Activated naive CD4-positive, alpha-beta T cell treated with anti-CD3 and anti-CD28 coated beads, Interleukin-2, amount 50 U/mL, for 72 hours (primary cell): ENCODE results near the gene PAQR5. TPM values are rescaled to one million over a fixed set of nuclear protein-coding genes. Genes with fewer than 3 reads are reported as not detected.

Experiments
- ATAC-seq, 2 donors: fragments of 150-1000 bp; cut with Tn5 transposase; 2 replicates each; pipeline ENCODE4 v1.10.0; 2021; ENCODE audit warnings: mild to moderate bottlenecking in 2 of 2, moderate library complexity in 2 of 2
- DNase-seq, 2 donors: peaks; one replicate each; pipeline ENCODE4 v3.0.0; 2021 to 2022; ENCODE audit warnings: low spot score in 2 of 2
- H3K27ac Mint-ChIP-seq, 2 donors: one replicate each; pipeline ENCODE4 v1.8.0; 2022; ENCODE audit warnings: mild to moderate bottlenecking in 2 of 2, mixed read lengths in 2 of 2
- H3K36me3 Mint-ChIP-seq, 2 donors: one replicate each; pipeline ENCODE4 v1.8.0; 2022; ENCODE audit warnings: mixed read lengths in 2 of 2
- H3K9me3 Mint-ChIP-seq, 2 donors: one replicate each; pipeline ENCODE4 v1.8.0; 2022; ENCODE audit warnings: mixed read lengths in 2 of 2
- total RNA-seq, 2 donors: library from RNA; stranded (reverse); gene quantifications; one replicate each; pipeline ENCODE4 v1.2.3, GENCODE V29; 2022

PAQR5 gene
- total RNA-seq, 2 donors from 2014 or later: 0.04 TPM; not detected in 1

DNA sequence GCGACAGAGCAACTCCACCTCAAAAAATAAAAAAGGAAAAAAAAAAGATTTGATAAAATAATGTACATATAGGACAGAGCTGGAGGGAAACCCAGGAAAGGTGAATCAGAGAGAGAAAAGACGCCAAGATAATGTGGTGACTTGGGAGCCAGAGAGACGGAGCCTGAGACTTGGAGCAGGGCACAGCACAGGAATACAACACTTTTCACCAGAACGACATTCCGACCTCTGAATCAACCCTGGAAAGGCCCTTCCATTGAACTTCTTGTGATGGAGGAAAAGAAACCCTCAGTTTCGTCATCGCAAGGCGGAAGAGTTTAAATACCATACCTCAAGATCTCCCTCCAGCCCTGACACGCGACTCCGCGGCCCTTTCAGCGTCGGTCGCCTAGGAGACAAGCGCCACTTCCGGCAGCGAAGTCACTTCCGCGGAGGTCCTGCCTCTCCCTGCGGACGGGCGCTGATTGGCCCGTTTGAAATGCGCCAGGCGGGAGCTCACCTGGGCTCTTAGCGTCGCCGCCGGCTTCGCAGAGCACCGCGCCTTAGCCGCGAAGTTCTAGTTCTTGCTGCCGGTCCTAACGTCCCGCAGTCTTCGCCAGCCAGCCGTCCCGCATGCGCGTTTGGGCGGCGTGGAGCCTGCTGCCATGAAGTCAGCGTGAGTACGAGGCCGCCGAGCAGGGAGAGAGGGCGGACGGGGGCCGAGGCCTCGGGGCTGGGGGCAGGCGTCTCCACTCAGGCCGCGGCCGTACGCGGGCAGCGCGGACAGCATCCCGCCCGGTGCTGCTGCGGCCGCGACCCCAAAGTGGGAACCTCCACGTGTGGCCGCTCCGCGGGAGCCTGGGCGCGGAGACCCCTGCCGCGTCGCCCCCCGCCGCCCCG, 115.3 kb downstream of the PAQR5 start, which contains the start of gene KIF23:
Gene KIF23 (plus strand): TSS at position 528 of the 879 bp plus-strand sequence. CDS start 117 bp downstream, at position 645.
- ATAC-seq (peak; percentile 97), DNase-seq (peak; percentile 87 to 94)
- H3K27ac Mint-ChIP-seq: peak within 1 kb of the TSS; percentile 81 to 86
- H3K9me3 Mint-ChIP-seq: no peaks in the 10 kb centered on the region
- peaks cover 13 to 24% of the 10 kb centered on the region in 2 donors for H3K36me3 Mint-ChIP-seq

DNA sequence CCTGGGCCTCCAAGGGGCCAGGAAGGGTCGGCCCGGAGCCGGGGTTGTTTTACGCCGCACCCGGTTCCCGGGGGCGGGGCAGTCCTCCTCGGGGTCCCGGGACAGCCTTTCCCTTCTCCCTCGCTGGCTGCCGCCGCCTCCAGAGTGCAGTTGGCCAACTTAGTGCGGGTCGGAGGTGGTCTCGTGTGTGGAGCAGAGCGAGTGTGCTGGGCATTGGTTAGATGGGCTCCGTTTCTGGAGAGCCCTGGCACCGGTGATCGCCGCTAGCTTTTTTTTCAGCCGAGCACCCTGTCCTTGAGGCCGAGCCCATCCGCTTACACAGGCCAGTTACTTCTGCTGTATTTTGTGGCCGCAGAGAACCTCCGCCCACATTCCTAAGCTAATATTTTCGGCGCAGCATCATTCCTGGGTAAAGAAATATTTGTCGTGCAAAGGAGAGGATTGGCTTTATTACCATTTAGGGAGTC, 116.0 kb downstream of the PAQR5 start:
- peaks cover 19 to 30% of the 10 kb centered on the region in 2 donors for H3K36me3 Mint-ChIP-seq
- ATAC-seq (peak; percentile 11 to 12), DNase-seq (peak; percentile 20 to 56)
- H3K9me3 Mint-ChIP-seq: no peaks in the 10 kb centered on the region
- peak overlapping the region; percentile 73 to 81 for H3K27ac Mint-ChIP-seq

DNA sequence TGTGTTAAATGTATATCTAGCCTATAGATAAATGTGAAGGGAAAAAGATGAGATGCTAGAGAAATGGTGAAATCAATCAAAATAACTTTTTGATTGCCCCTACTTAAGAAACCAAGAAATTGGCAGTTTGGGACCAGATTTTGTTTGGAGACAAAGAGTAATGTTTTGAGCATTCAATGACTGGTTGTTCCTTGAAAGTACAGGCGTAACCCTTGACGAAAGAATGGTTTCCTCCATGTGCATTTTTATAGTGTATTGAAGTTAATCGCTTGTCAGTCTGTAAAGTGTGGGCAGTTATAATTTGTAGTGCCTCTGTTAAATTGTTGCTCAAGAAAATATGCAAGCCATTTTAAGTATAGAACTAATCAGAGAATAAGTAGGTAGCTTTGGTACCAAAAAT, 116.7 kb downstream of the PAQR5 start:
- Mint-ChIP-seq H3K36me3 (peaks cover 20 to 32% of the 10 kb centered on the region in 2 donors), H3K9me3 (no peaks in the 10 kb centered on the region), H3K27ac (no peak overlapping the region)
- ATAC-seq (no peak), DNase-seq (no peak)

DNA sequence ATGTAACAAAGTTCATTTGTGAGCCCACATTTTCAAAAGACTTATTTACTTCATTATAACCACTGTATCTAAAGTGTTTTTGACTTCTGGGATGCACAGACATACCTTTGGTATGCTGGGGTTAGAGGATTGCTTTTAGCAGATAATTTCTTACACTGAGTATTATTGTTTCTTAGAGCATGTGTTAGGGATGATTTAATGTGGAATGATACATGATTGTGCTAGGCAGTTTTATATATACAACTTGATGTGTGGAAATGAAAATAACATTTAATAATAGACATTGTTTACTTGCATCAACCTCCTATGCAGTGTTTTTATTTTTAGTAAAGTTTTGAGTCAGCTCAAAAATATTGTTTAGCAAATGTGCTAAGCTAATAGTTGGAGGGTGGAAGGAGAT, 118.9 kb downstream of the PAQR5 start:
- H3K27ac Mint-ChIP-seq: no peak overlapping the region
- DNase-seq (no peak), ATAC-seq (no peak)
- H3K36me3 Mint-ChIP-seq: peaks cover 25 to 42% of the 10 kb centered on the region in 2 donors
- no peaks in the 10 kb centered on the region for H3K9me3 Mint-ChIP-seq

- DNase-seq: no peak
- H3K36me3 Mint-ChIP-seq: peaks cover 34 to 61% of the 10 kb centered on the region in 2 donors
- no peaks in the 10 kb centered on the region for H3K9me3 Mint-ChIP-seq
- ATAC-seq: no peak
- no peak overlapping the region for H3K27ac Mint-ChIP-seq
Measured at GRCh38 chr15:69421498-69421897, 122.8 kb downstream of the PAQR5 start.

- Mint-ChIP-seq H3K9me3 (no peaks in the 10 kb centered on the region), H3K27ac (no peak overlapping the region), H3K36me3 (peaks cover 37 to 62% of the 10 kb centered on the region in 2 donors)
- ATAC-seq (no peak), DNase-seq (no peak)
Measured at GRCh38 chr15:69422336-69422895, 123.7 kb downstream of the PAQR5 start.

- ATAC-seq (no peak), DNase-seq (no peak)
- Mint-ChIP-seq H3K36me3 (peaks cover 35 to 53% of the 10 kb centered on the region in 2 donors), H3K9me3 (no peaks in the 10 kb centered on the region), H3K27ac (no peak overlapping the region)
Measured at GRCh38 chr15:69424001-69424400, 125.3 kb downstream of the PAQR5 start.

GRCh38 chr15:69424748-69425413, 126.2 kb downstream of the PAQR5 start:
- ATAC-seq: no peak
- no peak overlapping the region for H3K27ac Mint-ChIP-seq

DNA sequence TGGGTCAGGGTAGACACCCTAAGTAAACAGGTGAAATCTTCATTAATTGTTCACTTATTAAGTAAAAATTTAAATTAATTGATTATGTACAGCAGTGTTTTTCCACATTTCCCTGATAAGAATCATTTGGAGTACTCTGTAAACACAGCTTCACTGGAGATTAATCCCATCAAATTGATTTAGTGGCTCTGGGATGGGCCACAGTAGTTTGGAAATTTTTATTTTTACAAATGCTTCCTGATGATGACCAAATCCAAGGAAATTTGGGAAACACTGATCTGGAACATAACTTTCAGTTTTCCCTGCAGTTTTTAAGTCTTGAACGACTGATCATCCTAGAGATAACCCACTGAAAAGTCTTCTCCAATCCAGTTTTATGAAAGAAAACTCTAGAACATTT, 135.1 kb downstream of the PAQR5 start:
- peaks cover 24 to 47% of the 10 kb centered on the region in 2 donors for H3K36me3 Mint-ChIP-seq
- no peaks in the 10 kb centered on the region for H3K9me3 Mint-ChIP-seq
- no peak for ATAC-seq
- H3K27ac Mint-ChIP-seq: no peak overlapping the region
- no peak for DNase-seq

More at GRCh38 chr15:69424748-69425413, 126.2 kb downstream of the PAQR5 start:
- Mint-ChIP-seq H3K36me3 (peaks cover 29 to 46% of the 10 kb centered on the region in 2 donors), H3K9me3 (no peaks in the 10 kb centered on the region)
- DNase-seq: no peak

- peaks cover 22 to 44% of the 10 kb centered on the region in 2 donors for H3K36me3 Mint-ChIP-seq
- DNase-seq (no peak), ATAC-seq (no peak)
- H3K9me3 Mint-ChIP-seq: no peaks in the 10 kb centered on the region
- H3K27ac Mint-ChIP-seq: peak overlapping the region in 1 of 2 donors; percentile 37
Measured at GRCh38 chr15:69434238-69434637, 135.5 kb downstream of the PAQR5 start.

- DNase-seq (no peak), ATAC-seq (peak in 1 of 2 donors; percentile 18)
- no peaks in the 10 kb centered on the region for H3K9me3 Mint-ChIP-seq
- H3K27ac Mint-ChIP-seq: no peak overlapping the region
- peaks cover 27 to 48% of the 10 kb centered on the region in 2 donors for H3K36me3 Mint-ChIP-seq
Measured at GRCh38 chr15:69434679-69435078, 136.0 kb downstream of the PAQR5 start.

GRCh38 chr15:69435985-69436384, 137.3 kb downstream of the PAQR5 start:
- ATAC-seq (no peak), DNase-seq (no peak)
- H3K36me3 Mint-ChIP-seq: peaks cover 31 to 47% of the 10 kb centered on the region in 2 donors
- no peaks in the 10 kb centered on the region for H3K9me3 Mint-ChIP-seq
- no peak overlapping the region for H3K27ac Mint-ChIP-seq

GRCh38 chr15:69436951-69437350, 138.2 kb downstream of the PAQR5 start:
- Mint-ChIP-seq H3K9me3 (no peaks in the 10 kb centered on the region), H3K36me3 (peaks cover 34 to 54% of the 10 kb centered on the region in 2 donors), H3K27ac (no peak overlapping the region)
- DNase-seq: no peak
- ATAC-seq: no peak

DNA sequence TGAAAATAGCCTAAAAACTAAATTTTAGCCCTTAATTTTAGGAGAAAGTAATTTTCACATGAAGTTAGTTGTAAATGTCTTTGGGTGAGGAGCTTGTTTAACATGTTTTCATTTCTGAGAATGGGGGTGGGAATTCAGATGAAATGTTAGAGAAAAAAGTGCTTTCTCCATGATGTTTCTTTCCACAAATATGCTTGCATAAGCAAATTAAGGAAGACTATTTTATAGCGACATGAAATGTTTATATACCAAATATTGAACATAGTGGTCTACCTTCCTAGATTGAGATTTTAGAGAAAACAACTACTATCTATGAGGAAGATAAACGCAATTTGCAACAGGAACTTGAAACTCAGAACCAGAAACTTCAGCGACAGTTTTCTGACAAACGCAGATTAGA, 140.9 kb downstream of the PAQR5 start:
- H3K9me3 Mint-ChIP-seq: no peaks in the 10 kb centered on the region
- no peak for ATAC-seq
- no peak for DNase-seq
- no peak overlapping the region for H3K27ac Mint-ChIP-seq
- peaks cover 34 to 57% of the 10 kb centered on the region in 2 donors for H3K36me3 Mint-ChIP-seq

GRCh38 chr15:69443032-69443611, 144.4 kb downstream of the PAQR5 start:
- peak; percentile 94 to 98 for ATAC-seq
- peak overlapping the region in 1 of 2 donors; percentile 68 for H3K27ac Mint-ChIP-seq

GRCh38 chr15:69444686-69445085, 146.0 kb downstream of the PAQR5 start:
- Mint-ChIP-seq H3K9me3 (no peaks in the 10 kb centered on the region), H3K27ac (no peak overlapping the region), H3K36me3 (peaks cover 27 to 49% of the 10 kb centered on the region in 2 donors)
- ATAC-seq: no peak
- no peak for DNase-seq

More at GRCh38 chr15:69443032-69443611, 144.4 kb downstream of the PAQR5 start:
- DNase-seq: no peak
- Mint-ChIP-seq H3K9me3 (no peaks in the 10 kb centered on the region), H3K36me3 (peaks cover 36 to 60% of the 10 kb centered on the region in 2 donors)
